H9 (cell line): ENCODE results near the gene STK10. TPM values are rescaled to one million over a fixed set of nuclear protein-coding genes. Genes with fewer than 3 reads are reported as not detected.
"Not testable (repeated sequence)": the region's sequence is repeated elsewhere in the genome, so short reads cannot be mapped to it uniquely, and the experiment has no call there.

Experiments
- DNase-seq: peaks from one replicate; pipeline ENCODE4 v3.0.0-alpha.2; 2017
- H2AFZ ChIP-seq: one replicate; pipeline ENCODE4 v1.6.1; 2013; ENCODE audit warnings: mild to moderate bottlenecking, low read length, control low read depth, moderate library complexity
- H2AK5ac ChIP-seq: 2 replicates; pipeline ENCODE4 v1.6.1; 2013; ENCODE audit warnings: low read length, control low read depth, mixed read lengths; ENCODE audit not compliant: insufficient read length
- H2BK120ac ChIP-seq: one replicate; pipeline ENCODE4 v1.6.1; 2013; ENCODE audit warnings: low read depth, mild to moderate bottlenecking, low read length, control low read depth, inconsistent platforms; ENCODE audit not compliant: poor library complexity, severe bottlenecking
- H2BK12ac ChIP-seq: 2 replicates; pipeline ENCODE4 v1.6.1; 2013; ENCODE audit warnings: low read length, control low read depth, mixed read lengths, low read depth; ENCODE audit not compliant: insufficient read length
- H2BK15ac ChIP-seq: 2 replicates; pipeline ENCODE4 v1.6.1; 2013; ENCODE audit warnings: low read depth, low read length, control low read depth
- H2BK20ac ChIP-seq: one replicate; pipeline ENCODE4 v1.6.1; 2013; ENCODE audit warnings: low read depth, mild to moderate bottlenecking, low read length, control low read depth, inconsistent platforms; ENCODE audit not compliant: poor library complexity, severe bottlenecking
- H2BK5ac ChIP-seq: 2 replicates; pipeline ENCODE4 v1.6.1; 2013; ENCODE audit warnings: low read length, control low read depth, mixed read lengths; ENCODE audit not compliant: insufficient read length
- H3K14ac ChIP-seq: 2 replicates; pipeline ENCODE4 v1.6.1; 2013; ENCODE audit warnings: low read length, control low read depth; ENCODE audit not compliant: insufficient read depth
- H3K18ac ChIP-seq: 2 replicates; pipeline ENCODE4 v1.6.1; 2013; ENCODE audit warnings: low read depth, mild to moderate bottlenecking, mixed read lengths, low read length, control low read depth; ENCODE audit not compliant: insufficient read length
- H3K23ac ChIP-seq: 2 replicates; pipeline ENCODE4 v1.6.1; 2013; ENCODE audit warnings: low read length, control low read depth, mixed read lengths, low read depth; ENCODE audit not compliant: insufficient read length
- H3K23me2 ChIP-seq: 2 replicates; pipeline ENCODE4 v1.6.1; 2013; ENCODE audit warnings: low read depth, mild to moderate bottlenecking, mixed read lengths, low read length, control low read depth; ENCODE audit not compliant: insufficient read length, poor library complexity, severe bottlenecking
- H3K27ac ChIP-seq: 2 replicates; pipeline ENCODE4 v1.5.1; 2013; ENCODE audit warnings: low read length, control low read depth, mixed read lengths, low read depth; ENCODE audit not compliant: insufficient read length
- H3K27me3 ChIP-seq: 2 replicates; pipeline ENCODE4 v1.6.1; 2013; ENCODE audit warnings: low read length, control low read depth, inconsistent platforms; ENCODE audit not compliant: insufficient read depth
- H3K4ac ChIP-seq: 2 replicates; pipeline ENCODE4 v1.6.1; 2013; ENCODE audit warnings: low read depth, mild to moderate bottlenecking, control low read depth, inconsistent platforms, low read length, moderate library complexity
- H3K4me1 ChIP-seq: 2 replicates; pipeline ENCODE4 v1.6.1; 2013; ENCODE audit warnings: low read length, control low read depth, inconsistent platforms; ENCODE audit not compliant: insufficient read depth
- H3K4me2 ChIP-seq: 2 replicates; pipeline ENCODE4 v1.6.1; 2013; ENCODE audit warnings: low read length, control low read depth, mixed read lengths; ENCODE audit not compliant: insufficient read length, insufficient read depth
- H3K56ac ChIP-seq: 2 replicates; pipeline ENCODE4 v1.6.1; 2013; ENCODE audit warnings: low read depth, mild to moderate bottlenecking, mixed read lengths, low read length, control low read depth; ENCODE audit not compliant: insufficient read length
- H3K79me1 ChIP-seq: 2 replicates; pipeline ENCODE4 v1.6.1; 2013; ENCODE audit warnings: low read depth, mild to moderate bottlenecking, moderate library complexity, low read length, control low read depth, inconsistent platforms; ENCODE audit not compliant: insufficient read depth, poor library complexity, severe bottlenecking
- H3K79me2 ChIP-seq: 2 replicates; pipeline ENCODE4 v1.6.1; 2013; ENCODE audit warnings: low read length, control low read depth, inconsistent platforms; ENCODE audit not compliant: insufficient read depth
- H3K9ac ChIP-seq: 2 replicates; pipeline ENCODE4 v1.6.1; 2013; ENCODE audit warnings: low read length, control low read depth, mixed read lengths; ENCODE audit not compliant: insufficient read length; ENCODE audit errors: extremely low read depth
- H3K9me3 ChIP-seq: one replicate; pipeline ENCODE4 v1.6.1; 2013; ENCODE audit warnings: low read depth, low read length, inconsistent platforms; ENCODE audit not compliant: control insufficient read depth
- H3T11ph ChIP-seq: one replicate; pipeline ENCODE4 v1.6.1; 2013; ENCODE audit warnings: mild to moderate bottlenecking, low read length, control low read depth, inconsistent platforms
- H4K20me1 ChIP-seq: one replicate; pipeline ENCODE4 v1.6.1; 2013; ENCODE audit not compliant: control insufficient read depth, insufficient read length, insufficient read depth
- H4K5ac ChIP-seq: 2 replicates; pipeline ENCODE4 v1.6.1; 2013; ENCODE audit warnings: low read depth, mild to moderate bottlenecking, mixed read lengths, low read length, control low read depth; ENCODE audit not compliant: insufficient read length
- H4K8ac ChIP-seq: replicated peaks from 2 replicates; pipeline ENCODE4 v1.6.1; 2013; ENCODE audit warnings: low read length, control low read depth, mixed read lengths, low read depth; ENCODE audit not compliant: insufficient read length
- H4K91ac ChIP-seq: 2 replicates; pipeline ENCODE4 v1.6.1; 2013; ENCODE audit warnings: low read depth, mild to moderate bottlenecking, moderate library complexity, mixed read lengths, low read length, control low read depth; ENCODE audit not compliant: insufficient read length
- H3K27ac Mint-ChIP-seq, 3 experiments: 2 replicates in 2 of 3; 3 replicates in 1 of 3; pipeline ENCODE4 v1.8.0; 2020 to 2021; ENCODE audit warnings: mixed read lengths in 3 of 3, mild to moderate bottlenecking in 1 of 3, moderate library complexity in 1 of 3
- H3K27me3 Mint-ChIP-seq: 2 replicates; pipeline ENCODE4 v1.8.0; 2021; ENCODE audit warnings: low read depth, mild to moderate bottlenecking, moderate library complexity, mixed read lengths
- H3K36me3 Mint-ChIP-seq, 3 experiments: 2 replicates in 2 of 3; 3 replicates in 1 of 3; pipeline ENCODE4 v1.8.0; 2020 to 2021; ENCODE audit warnings: low read depth in 3 of 3, mixed read lengths in 3 of 3; ENCODE audit not compliant: insufficient read depth in 1 of 3
- H3K4me1 Mint-ChIP-seq, 2 experiments: 2 replicates each; pipeline ENCODE4 v1.8.0; 2020; ENCODE audit warnings: mixed read lengths in 2 of 2
- H3K4me3 Mint-ChIP-seq, 2 experiments: 2 replicates in 1 of 2; 3 replicates in 1 of 2; pipeline ENCODE4 v1.8.0; 2020 to 2021; ENCODE audit warnings: mild to moderate bottlenecking in 2 of 2, mixed read lengths in 2 of 2, moderate library complexity in 1 of 2
- H3K9me3 Mint-ChIP-seq, 2 experiments: 2 replicates in 1 of 2; 3 replicates in 1 of 2; pipeline ENCODE4 v1.8.0; 2020; ENCODE audit warnings: mild to moderate bottlenecking in 2 of 2, mixed read lengths in 2 of 2, moderate library complexity in 1 of 2
- CTCF ChIP-seq: fragments of 200-600 bp; sonication (generic); conservative IDR thresholded peaks from 3 replicates; pipeline ENCODE4 v1.8.0; 2021; ENCODE audit warnings: antibody characterized with exemption, mild to moderate bottlenecking
- WGBS: extraction: QIAGEN DNeasy Blood & Tissue Kit; methylation state at CpG from one replicate; pipeline ENCODE4 v1.1.7; 2013; ENCODE audit warnings: missing lambda C conversion rate, low lambda C conversion rate, mixed read lengths; ENCODE audit not compliant: insufficient read length; ENCODE audit errors: extremely low coverage; 5-methylcytosine and 5-hydroxymethylcytosine counted together
- total RNA-seq: library from RNA; stranded (reverse); gene quantifications from 2 replicates; pipeline ENCODE4 v1.2.1, GENCODE V29; 2021

The STK10 gene
- total RNA-seq, 1 experiment from 2014 or later: 14.6 TPM

- peaks cover 13 to 24% (median 18%) of the 10 kb centered on the region in 3 experiments for H3K36me3 Mint-ChIP-seq
- Histone ChIP-seq H2BK5ac (no peak overlapping the region), H3K23ac (no peak overlapping the region)
Observed at GRCh38 chr5:172028167-172028566, 159.9 kb downstream of the STK10 start.

GRCh38 chr5:172020110-172020786, 167.8 kb downstream of the STK10 start:
- H3K9ac ChIP-seq, H2BK5ac ChIP-seq, H3K14ac ChIP-seq, H3K79me2 ChIP-seq, H3T11ph ChIP-seq, H2BK12ac ChIP-seq, H3K23me2 ChIP-seq, H4K91ac ChIP-seq, H2BK120ac ChIP-seq, H3K27me3 Mint-ChIP-seq, H2AFZ ChIP-seq, H3K36me3 Mint-ChIP-seq, H3K4me2 ChIP-seq, H3K79me1 ChIP-seq, H3K56ac ChIP-seq, DNase-seq, H2BK15ac ChIP-seq, H3K4me1 Mint-ChIP-seq, H3K9me3 ChIP-seq, H2BK20ac ChIP-seq, H3K18ac ChIP-seq, H3K9me3 Mint-ChIP-seq, H4K20me1 ChIP-seq, H3K27me3 ChIP-seq, H3K4me3 Mint-ChIP-seq, H2AK5ac ChIP-seq, H3K27ac ChIP-seq, H3K4me1 ChIP-seq, H3K23ac ChIP-seq, H4K8ac ChIP-seq, H3K4ac ChIP-seq, H4K5ac ChIP-seq, H3K27ac Mint-ChIP-seq: not testable (repeated sequence)
- no CpG with 5 or more reads among the region's 10 CpGs for WGBS

More at GRCh38 chr5:172028167-172028566, 159.9 kb downstream of the STK10 start:
- no peaks in the 10 kb centered on the region for H3K9me3 ChIP-seq
- no peak overlapping the region for H2BK120ac ChIP-seq
- peaks cover 22 to 28% of the 10 kb centered on the region in 2 experiments for H3K9me3 Mint-ChIP-seq
- H3K27ac Mint-ChIP-seq: no peak overlapping the region
- no peak for DNase-seq
- no peak overlapping the region for H4K8ac ChIP-seq
- no peak overlapping the region for H3K9ac ChIP-seq
- H3K27me3 Mint-ChIP-seq: peaks cover 5% of the 10 kb centered on the region
- H4K20me1 ChIP-seq: no peaks in the 10 kb centered on the region
- no peak overlapping the region for H2AFZ ChIP-seq
- H3K79me2 ChIP-seq: no peaks in the 10 kb centered on the region
- no peak overlapping the region for H3K4ac ChIP-seq
- H4K5ac ChIP-seq: no peak overlapping the region
- no peak for TF ChIP-seq CTCF
- no peak overlapping the region for H4K91ac ChIP-seq
- no peaks in the 10 kb centered on the region for H3K4me1 Mint-ChIP-seq
- no peak overlapping the region for H2BK20ac ChIP-seq
- H3K79me1 ChIP-seq: no peaks in the 10 kb centered on the region
- H2BK15ac ChIP-seq: no peak overlapping the region
- no peak overlapping the region for H3K18ac ChIP-seq
- no peak overlapping the region for H3T11ph ChIP-seq
- no peak overlapping the region for H3K27ac ChIP-seq
- no peak overlapping the region for H2AK5ac ChIP-seq
- H3K4me3 Mint-ChIP-seq: no peak overlapping the region
- WGBS: no CpG with 5 or more reads among the region's 4 CpGs
- H3K4me1 ChIP-seq: no peaks in the 10 kb centered on the region
- H3K14ac ChIP-seq: no peak overlapping the region
- no peaks in the 10 kb centered on the region for H3K27me3 ChIP-seq
- no peak overlapping the region for H3K4me2 ChIP-seq
- H3K23me2 ChIP-seq: no peaks in the 10 kb centered on the region
- no peak overlapping the region for H3K56ac ChIP-seq
- H2BK12ac ChIP-seq: no peak overlapping the region
